ENCODE measurements around the gene DIMT1.

DIMT1 gene

DNA sequence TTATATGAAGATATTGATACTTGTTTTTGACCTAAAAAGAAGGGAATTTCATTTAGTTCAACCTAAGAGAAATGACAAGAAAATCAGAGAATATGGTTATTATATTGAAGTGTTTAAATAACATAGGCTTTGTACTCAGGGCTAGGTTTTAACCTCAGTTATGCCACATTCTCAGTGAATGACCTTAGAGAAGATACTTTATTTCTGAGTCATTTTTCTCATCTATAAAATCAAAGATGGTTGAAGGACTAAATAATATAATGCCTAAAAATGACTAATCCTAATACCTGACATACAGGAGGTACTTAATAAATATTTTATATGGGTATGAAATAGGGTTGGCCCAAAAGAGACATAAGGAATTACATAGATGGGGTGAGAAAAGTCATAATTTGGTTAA is 32.3 kb downstream of the DIMT1 start:
- DNase-seq (ENCODE audit: low read depth in 2 of 2): no peak

DNA sequence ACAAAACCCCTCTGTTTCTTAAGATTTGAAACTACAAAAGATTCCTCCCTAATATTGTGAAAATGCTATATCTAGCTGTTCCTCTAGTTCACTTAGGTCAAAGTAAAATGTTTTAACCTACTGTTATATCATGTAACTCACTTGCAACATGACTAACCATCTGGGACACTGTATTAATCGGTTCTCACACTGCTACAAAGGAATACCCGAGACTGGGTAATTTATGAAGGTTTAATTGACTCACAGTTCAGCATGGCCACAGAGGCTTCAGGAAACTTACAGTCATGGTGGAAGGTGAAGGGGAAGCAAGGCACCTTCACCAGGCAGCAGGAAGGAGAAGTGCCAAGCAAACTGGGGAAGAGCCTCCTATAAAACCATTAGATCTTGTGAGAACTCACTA is 34.7 kb downstream of the DIMT1 start:
- no peak for DNase-seq (ENCODE audit: low read depth in 2 of 2)

DNA sequence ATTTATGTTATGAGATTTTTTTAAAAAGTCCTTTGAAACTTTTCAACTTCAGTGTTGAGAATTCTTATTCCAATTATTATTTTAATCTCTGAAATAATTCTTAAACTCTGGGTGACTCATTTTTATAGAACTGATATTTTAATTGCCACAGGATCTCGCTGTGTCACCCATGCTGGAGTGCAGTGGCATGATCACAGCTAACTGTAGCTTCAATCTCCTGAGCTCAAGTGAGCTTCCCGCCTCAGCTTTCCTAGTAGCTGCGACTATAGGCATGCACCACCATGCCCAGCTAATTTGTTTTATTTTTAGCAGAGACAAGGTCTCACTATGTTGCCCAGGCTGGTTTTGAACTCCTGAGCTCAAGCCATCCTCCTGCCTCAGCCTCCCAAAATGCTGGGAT is 41.0 kb downstream of the DIMT1 start:
- DNase-seq (ENCODE audit: low read depth in 2 of 2): no peak

DNA sequence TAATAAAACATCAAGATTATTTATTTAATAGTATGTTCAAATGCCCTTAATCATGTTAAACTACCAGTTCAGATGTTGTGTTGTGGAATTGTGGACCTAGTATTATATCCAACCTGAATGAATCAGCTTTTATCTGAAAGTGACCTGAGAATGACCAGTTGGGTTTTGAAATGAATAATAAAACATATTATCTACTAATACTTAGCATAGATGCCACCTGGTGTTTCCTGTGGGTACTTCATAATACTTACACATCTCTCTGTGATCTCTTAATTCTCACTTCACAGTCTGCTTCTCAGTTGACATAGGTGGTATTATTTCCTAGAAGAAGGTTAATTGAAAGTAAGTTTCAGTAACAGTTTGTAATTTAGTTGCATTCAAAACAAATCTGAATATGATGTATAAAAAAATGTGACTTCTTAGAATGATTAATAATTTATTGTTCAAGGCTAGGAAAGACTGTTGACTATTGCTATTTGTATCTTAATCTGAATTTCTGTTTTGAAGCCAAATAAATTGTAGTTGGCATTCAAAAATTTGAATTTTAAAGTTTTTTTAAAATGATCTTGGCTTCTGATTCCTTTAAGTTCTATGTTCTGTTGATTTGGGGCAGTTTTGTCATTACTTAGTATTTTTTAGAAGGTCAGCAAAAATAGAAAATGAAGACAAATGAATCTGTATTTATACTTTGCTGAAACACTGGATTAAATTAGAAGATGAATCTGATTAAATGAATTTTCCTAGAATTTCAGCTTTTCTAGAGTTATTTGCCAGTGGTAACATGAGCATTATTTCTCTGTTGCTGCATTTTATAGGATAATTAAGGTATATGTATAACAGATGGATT is 49.5 kb downstream of the DIMT1 start:
- DNase-seq (ENCODE audit: low read depth in 2 of 2): peak in 1 of 2 donors; percentile 14

DNA sequence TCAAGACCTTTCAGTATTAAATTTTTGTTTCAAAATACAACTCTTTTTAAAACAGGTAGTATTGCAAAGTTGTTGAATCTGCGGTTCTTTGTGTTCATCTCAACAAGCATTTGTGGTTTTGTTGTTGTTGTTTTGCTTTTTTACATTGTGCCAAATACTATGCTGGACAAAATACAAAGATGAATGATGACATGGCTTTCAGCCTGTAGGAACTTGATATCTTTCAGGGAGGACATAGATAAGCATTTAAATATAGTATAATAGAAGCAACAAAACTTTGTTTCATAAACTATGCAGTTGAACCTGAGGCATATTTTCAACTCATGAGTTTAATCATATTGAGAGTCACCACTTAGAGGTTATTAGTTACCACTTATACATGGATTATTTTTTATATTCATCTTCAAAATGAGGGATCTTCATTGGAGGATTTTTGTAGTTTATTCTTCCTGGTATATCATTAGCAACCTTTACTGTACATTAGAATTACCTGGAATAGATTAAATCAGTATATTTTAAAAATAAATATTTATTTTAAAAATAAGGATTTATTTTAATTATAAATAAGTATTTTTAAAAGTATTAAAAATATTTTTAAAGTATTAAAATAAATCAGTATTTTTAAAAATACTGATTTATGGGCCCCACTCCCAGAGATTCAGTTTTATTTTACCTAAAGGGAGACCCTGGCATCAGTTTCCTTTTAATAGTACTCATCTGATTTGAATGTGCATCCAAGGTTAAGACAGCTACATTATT is 54.8 kb downstream of the DIMT1 start:
- DNase-seq (ENCODE audit: low read depth in 2 of 2): no peak

DNA sequence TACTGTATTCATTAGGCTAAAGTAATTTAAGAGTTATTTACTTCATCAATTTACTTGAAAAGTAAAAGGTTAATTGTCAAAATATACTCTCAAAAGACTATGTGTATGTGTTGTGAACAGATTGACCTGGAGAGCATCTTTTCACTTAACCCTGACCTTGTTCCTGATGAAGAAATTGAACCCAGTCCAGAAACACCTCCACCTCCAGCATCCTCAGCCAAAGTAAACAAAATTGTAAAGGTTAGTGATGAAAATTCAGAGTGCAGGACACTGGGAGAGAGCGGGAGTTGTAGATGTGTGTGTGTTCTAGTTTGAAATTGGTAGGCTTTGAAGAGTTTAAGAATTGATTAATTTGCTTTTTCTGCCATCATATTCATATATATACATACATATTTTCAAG is 55.8 kb downstream of the DIMT1 start:
- no peak for DNase-seq (ENCODE audit: low read depth in 2 of 2)

DNA sequence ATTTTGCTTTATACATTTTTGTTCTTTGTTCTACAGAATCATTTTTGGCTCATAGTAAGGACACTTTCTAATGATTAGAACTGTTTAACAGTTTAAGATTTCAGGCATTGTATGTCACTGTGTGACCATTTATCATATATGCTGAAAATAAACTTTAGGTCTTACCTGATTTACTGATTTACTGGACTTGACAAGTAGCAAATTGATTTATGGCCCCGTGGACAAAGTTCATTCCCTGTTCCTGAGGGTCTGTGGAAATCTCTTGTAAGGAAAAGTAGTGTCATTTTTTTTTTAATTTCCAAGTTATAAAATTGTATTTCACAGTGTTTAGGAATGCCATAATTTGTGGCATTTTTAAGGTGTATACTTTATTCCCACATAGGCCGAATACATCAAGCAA is 57.0 kb downstream of the DIMT1 start:
- DNase-seq (ENCODE audit: low read depth in 2 of 2): no peak

DNA sequence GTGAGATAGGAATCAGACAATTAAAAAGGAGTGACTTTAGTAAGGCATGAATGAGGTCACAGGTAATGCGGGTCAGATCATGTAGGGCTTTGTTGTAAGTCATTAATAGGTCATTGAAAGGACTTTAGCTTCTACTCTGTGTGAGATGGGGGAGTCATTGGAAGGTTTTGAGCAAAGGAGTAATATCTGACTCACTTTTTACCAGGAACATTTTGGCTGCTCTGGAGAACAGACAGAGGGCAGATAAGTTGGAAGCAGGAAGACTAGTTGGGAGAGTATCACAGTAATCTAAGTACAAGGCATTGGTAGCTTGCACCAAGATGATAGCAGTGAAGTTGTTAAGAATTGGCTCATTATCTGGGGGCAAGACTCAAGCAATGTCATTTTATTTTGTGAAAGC is 60.3 kb downstream of the DIMT1 start:
- no peak for DNase-seq (ENCODE audit: low read depth in 2 of 2)

DNA sequence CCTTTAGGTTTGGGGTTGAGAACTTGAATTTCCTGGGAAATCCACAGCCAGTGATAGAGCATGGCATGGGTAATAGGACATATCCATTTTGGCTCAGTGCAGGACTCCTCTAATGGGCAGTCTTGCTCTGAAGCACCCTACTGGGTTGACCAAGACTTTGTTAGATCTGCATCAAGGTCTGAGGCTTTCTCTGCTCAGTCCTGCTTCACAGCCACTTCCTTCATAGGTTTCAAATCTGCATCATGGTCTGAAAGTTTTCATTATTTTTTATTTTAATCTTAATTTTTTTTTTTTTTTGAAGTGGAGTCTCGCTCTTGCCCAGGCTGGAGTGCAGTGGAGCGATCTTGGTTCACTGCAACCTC is 61.2 kb downstream of the DIMT1 start:
- no peak for DNase-seq (ENCODE audit: low read depth in 2 of 2)

DNA sequence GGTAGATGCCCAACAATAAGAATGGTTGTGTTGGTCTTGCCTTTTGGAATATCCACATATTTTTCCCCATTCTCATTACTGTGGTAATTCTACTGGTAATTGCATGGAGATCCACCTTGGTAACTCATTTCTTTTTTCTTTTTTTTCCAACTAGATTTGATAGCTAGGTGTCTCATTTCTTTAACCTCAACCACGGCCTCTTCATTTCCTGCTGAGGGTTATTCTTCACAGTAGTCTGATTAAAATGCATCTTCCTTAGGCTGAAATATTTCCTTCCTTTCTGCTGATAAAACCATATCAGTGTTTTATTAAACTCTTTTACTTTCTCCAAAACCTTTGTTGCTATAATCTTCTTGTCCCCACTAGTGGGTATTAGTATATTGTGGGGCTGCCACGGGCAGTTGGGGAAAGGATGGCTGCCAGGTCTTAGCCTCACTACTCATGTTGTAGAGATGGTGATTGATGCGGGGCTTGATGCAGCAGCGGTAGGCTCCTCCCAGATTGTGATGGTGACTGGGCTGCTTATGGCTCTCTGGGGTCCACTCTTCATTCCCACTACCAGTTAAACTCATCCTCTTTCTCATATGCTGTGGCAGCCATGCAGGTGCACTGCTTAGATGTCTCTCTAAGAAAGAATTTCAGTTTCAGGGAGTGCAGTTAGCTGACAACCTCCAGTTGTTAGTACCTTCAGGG is 61.8 kb downstream of the DIMT1 start:
- no peak for DNase-seq (ENCODE audit: low read depth in 2 of 2)

DNA sequence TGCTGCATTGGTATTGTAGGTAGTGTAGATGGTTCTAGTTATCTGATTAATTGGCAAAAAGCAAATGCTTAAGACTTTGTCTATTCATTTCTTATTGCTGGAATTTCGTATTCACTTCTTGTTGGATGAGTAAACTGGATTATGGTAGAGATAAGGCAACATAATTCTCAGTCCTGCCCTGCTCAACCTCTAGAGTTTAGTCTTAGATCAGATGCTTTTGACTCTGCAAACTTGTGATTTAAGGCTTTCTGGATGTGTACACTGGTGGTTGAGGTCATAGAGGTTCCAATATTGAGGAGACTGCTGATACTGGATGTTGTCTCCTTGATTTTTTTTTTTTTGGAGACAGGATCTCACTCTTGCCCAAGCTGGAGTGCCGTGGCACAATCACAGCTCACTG is 62.7 kb downstream of the DIMT1 start:
- no peak for DNase-seq (ENCODE audit: low read depth in 2 of 2)

DNA sequence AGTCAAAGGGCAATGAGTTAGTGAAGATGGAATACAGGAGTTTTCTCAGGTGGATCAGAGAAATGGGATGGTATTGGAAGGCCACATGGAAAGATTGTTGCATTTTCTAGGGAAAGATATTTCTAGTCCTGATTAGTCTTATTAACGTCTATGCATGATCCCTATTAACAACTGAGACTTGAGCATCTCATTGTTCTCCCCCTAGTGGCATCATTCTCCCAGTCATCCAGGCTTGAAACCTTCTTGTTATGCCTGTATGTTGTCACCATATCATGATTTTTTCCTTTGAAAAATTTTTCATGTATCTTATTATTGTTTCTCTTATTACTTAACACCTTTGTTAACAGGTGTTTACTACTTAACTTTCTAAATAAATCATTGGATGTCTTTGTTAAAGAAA is 63.3 kb downstream of the DIMT1 start:
- no peak for DNase-seq (ENCODE audit: low read depth in 2 of 2)

All from stimulated activated CD4-positive, alpha-beta T cell treated with anti-CD3 and anti-CD28 coated beads, Interleukin-1b, Interleukin-23, amount 100 ng/mL, for 4 hours (primary cell).